Tibial artery (tissue), 4 donors: ENCODE data around the gene KMT5B.

Experiments
- DNase-seq, 2 donors: peaks; one replicate each; pipeline ENCODE4 v3.0.0-alpha.2; 2019
- H3K27ac ChIP-seq, 2 donors: fragments of 200-600 bp; sonication (generic) in 1 of 2; 1 replicate in 1 of 2; 2 replicates in 1 of 2; pipeline ENCODE4 v1.5.1; 2018 to 2019; ENCODE audit warnings: mild to moderate bottlenecking in 1 of 2
- H3K27me3 ChIP-seq, 2 donors: fragments of 200-600 bp; sonication (generic) in 1 of 2; one replicate each; pipeline versions ENCODE4 v1.5.1 to v1.6.0; 2016 to 2019
- H3K36me3 ChIP-seq, 3 donors: fragments of 200-600 bp; sonication (generic) in 2 of 3; one replicate each; pipeline ENCODE4 v1.5.1; 2016 to 2019; ENCODE audit warnings: mild to moderate bottlenecking in 2 of 3
- H3K4me1 ChIP-seq, 4 donors: fragments of 200-600 bp; sonication (generic) in 2 of 4; 1 replicate in 3 of 4; 2 replicates in 1 of 4; pipeline ENCODE4 v1.5.1; 2016 to 2019
- H3K4me3 ChIP-seq, 2 donors: fragments of 200-600 bp; sonication (generic) in 1 of 2; 1 replicate in 1 of 2; 2 replicates in 1 of 2; pipeline ENCODE4 v1.5.1; 2018 to 2019; ENCODE audit warnings: mild to moderate bottlenecking in 2 of 2
- H3K9me3 ChIP-seq, 3 donors: fragments of 200-600 bp; sonication (generic) in 1 of 3; one replicate each; pipeline ENCODE4 v1.5.1; 2016 to 2019
- intact Hi-C: fragments of 100-400 bp; cut with DNase I; formaldehyde crosslinking; loops from one replicate; pipeline ENCODE4 v1.15.0; 2023; ENCODE audit warnings: low total_unique reads
- TF ChIP-seq, protein P1 (sequence below), 2 experiments: fragments of 200-600 bp in 1 of 2; fragments of 450-650 bp in 1 of 2; IDR thresholded peaks; one replicate each; pipeline ENCODE4 v1.5.1; 2017 to 2019; ENCODE audit warnings: antibody characterized with exemption in 2 of 2, mild to moderate bottlenecking in 1 of 2, moderate library complexity in 1 of 2

Gene KMT5B

GRCh38 chr11:68165601-68166000 lies 47.5 kb downstream of the KMT5B start:
- intact Hi-C loops, result no loop called here
- TF ChIP-seq, protein P1, sequence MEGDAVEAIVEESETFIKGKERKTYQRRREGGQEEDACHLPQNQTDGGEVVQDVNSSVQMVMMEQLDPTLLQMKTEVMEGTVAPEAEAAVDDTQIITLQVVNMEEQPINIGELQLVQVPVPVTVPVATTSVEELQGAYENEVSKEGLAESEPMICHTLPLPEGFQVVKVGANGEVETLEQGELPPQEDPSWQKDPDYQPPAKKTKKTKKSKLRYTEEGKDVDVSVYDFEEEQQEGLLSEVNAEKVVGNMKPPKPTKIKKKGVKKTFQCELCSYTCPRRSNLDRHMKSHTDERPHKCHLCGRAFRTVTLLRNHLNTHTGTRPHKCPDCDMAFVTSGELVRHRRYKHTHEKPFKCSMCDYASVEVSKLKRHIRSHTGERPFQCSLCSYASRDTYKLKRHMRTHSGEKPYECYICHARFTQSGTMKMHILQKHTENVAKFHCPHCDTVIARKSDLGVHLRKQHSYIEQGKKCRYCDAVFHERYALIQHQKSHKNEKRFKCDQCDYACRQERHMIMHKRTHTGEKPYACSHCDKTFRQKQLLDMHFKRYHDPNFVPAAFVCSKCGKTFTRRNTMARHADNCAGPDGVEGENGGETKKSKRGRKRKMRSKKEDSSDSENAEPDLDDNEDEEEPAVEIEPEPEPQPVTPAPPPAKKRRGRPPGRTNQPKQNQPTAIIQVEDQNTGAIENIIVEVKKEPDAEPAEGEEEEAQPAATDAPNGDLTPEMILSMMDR (IDR thresholded peaks at IDR 0.05), result no peak
- Histone ChIP-seq H3K27ac (no peak overlapping the region), H3K36me3 (peaks cover 64 to 85% (median 65%) of the 10 kb centered on the region in 3 donors), H3K4me3 (no peak overlapping the region), H3K4me1 (no peaks in the 10 kb centered on the region), H3K9me3 (no peaks in the 10 kb centered on the region), H3K27me3 (no peaks in the 10 kb centered on the region)
- DNase-seq, result no peak

DNA sequence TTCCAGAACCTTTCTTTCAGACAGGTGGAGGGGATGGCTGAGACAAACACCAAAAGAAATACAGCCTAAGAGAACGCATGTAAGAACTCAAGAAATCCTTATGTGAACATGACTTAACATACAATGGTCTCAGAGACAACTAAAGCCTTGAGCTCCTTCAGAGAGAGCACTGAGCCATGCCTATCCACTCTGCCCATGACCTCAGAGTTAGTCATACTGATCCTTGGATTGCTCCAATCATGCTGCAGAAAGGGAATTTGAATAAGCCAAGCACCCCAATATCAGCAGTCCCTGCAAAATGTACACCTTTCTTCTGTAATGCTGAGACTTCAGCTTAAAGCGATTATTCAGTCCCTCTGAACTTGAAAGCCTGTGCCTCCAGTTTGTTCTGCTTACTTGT lies 48.7 kb downstream of the KMT5B start:
- Histone ChIP-seq H3K9me3 (no peaks in the 10 kb centered on the region), H3K4me1 (no peaks in the 10 kb centered on the region), H3K27me3 (no peaks in the 10 kb centered on the region), H3K4me3 (no peak overlapping the region), H3K27ac (no peak overlapping the region), H3K36me3 (peaks cover 53 to 77% (median 53%) of the 10 kb centered on the region in 3 donors)
- intact Hi-C loops, result no loop called here
- no peak for DNase-seq
- TF ChIP-seq, protein P1 (IDR thresholded peaks at IDR 0.05), result no peak

- intact Hi-C loops, result no loop called here
- Histone ChIP-seq H3K27ac (no peak overlapping the region), H3K36me3 (peaks cover 46 to 76% (median 53%) of the 10 kb centered on the region in 3 donors), H3K4me3 (no peak overlapping the region), H3K9me3 (no peaks in the 10 kb centered on the region), H3K27me3 (no peaks in the 10 kb centered on the region), H3K4me1 (no peaks in the 10 kb centered on the region)
- TF ChIP-seq, protein P1 (IDR thresholded peaks at IDR 0.05), result no peak
- DNase-seq, result no peak
Measured at GRCh38 chr11:68163691-68164090, 49.4 kb downstream of the KMT5B start.

DNA sequence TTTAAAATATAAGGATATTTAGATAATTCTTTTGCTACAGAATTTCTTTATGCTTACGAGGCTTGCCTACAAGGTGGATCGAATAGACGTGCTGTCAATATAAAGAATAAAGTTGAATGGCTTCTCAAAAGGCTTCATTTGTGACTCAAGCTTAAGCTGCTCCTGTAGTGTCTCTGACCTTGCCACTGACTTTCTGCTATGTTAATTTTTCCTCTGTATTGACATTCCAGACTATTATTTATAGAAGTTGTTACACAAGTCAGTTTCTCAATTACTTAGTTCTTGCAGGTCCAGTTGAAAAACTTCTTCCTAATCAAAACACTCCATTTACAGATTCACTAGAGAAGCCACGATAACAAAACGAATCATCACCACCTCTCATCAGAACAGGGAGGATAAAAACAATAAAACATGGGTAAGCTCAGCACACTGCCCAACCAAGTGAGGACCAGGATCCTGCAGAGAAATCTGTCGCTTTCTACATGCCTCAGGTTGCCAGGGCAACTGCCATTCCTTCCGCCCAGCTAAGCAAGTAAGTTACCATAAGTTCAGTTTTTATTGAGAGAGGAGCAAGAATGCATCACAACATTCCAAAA lies 52.9 kb downstream of the KMT5B start:
- TF ChIP-seq, protein P1 (IDR thresholded peaks at IDR 0.05), result no peak
- no peaks in the 10 kb centered on the region for H3K4me1 ChIP-seq
- no peak for DNase-seq
- H3K27me3 ChIP-seq, result no peaks in the 10 kb centered on the region
- H3K27ac ChIP-seq, result no peak overlapping the region
- H3K4me3 ChIP-seq, result no peak overlapping the region
- peaks cover 21 to 61% (median 36%) of the 10 kb centered on the region in 3 donors for H3K36me3 ChIP-seq
- no peaks in the 10 kb centered on the region for H3K9me3 ChIP-seq
- intact Hi-C loops, result no loop called here

- Histone ChIP-seq H3K4me1 (no peaks in the 10 kb centered on the region), H3K36me3 (peaks cover 18 to 60% (median 31%) of the 10 kb centered on the region in 3 donors), H3K4me3 (no peak overlapping the region), H3K9me3 (no peaks in the 10 kb centered on the region), H3K27me3 (no peaks in the 10 kb centered on the region), H3K27ac (no peak overlapping the region)
- DNase-seq, result no peak
- TF ChIP-seq, protein P1 (IDR thresholded peaks at IDR 0.05), result no peak
- intact Hi-C loops, result no loop called here
Measured at GRCh38 chr11:68159665-68160064, 53.4 kb downstream of the KMT5B start.

- no peaks in the 10 kb centered on the region for H3K9me3 ChIP-seq
- TF ChIP-seq, protein P1 (IDR thresholded peaks at IDR 0.05), result no peak
- H3K36me3 ChIP-seq, result peaks cover 18 to 55% (median 26%) of the 10 kb centered on the region in 3 donors
- H3K4me3 ChIP-seq, result no peak overlapping the region
- no peaks in the 10 kb centered on the region for H3K4me1 ChIP-seq
- H3K27ac ChIP-seq, result no peak overlapping the region
- no peaks in the 10 kb centered on the region for H3K27me3 ChIP-seq
- DNase-seq, result no peak
- intact Hi-C loops, result no loop called here
Measured at GRCh38 chr11:68159161-68159560, 53.9 kb downstream of the KMT5B start.
